ENCODE results near the gene STRN3.

DNA sequence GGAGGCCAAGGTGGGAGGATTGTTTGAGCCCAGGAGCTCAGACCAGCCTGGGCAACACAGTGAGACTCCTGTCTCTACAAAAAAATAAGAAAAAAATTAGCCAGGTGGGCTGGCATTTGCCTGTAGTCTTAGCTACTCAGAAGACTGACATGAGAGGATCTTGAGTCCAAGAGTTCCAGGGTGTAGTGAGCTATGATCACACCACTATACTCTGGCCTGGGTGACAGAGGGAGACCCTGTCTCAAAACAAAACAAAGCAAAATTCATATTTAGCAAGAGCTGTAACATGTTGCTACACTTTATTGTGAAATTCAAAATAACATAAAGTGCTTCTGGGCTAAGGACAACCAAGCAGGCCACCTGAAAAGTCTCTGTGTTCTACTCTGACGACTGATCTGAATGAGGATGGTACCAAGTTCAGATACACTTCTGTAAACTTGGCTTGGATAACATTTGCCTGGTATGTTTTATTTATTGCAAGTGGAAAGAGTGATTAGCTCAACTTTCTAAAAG is 11.6 kb upstream of the STRN3 start:
- TF ChIP-seq NBN (IDR thresholded peaks at IDR 0.05), result no peak
- TF ChIP-seq, protein P1, sequence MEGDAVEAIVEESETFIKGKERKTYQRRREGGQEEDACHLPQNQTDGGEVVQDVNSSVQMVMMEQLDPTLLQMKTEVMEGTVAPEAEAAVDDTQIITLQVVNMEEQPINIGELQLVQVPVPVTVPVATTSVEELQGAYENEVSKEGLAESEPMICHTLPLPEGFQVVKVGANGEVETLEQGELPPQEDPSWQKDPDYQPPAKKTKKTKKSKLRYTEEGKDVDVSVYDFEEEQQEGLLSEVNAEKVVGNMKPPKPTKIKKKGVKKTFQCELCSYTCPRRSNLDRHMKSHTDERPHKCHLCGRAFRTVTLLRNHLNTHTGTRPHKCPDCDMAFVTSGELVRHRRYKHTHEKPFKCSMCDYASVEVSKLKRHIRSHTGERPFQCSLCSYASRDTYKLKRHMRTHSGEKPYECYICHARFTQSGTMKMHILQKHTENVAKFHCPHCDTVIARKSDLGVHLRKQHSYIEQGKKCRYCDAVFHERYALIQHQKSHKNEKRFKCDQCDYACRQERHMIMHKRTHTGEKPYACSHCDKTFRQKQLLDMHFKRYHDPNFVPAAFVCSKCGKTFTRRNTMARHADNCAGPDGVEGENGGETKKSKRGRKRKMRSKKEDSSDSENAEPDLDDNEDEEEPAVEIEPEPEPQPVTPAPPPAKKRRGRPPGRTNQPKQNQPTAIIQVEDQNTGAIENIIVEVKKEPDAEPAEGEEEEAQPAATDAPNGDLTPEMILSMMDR (IDR thresholded peaks at IDR 0.05 in 2 of 3, conservative IDR thresholded peaks at IDR 0.05 in 1 of 3; ENCODE audit: control insufficient read depth in 2 of 3, extremely low read depth in 1 of 3, insufficient read depth in 1 of 3, low read depth in 3 of 3, low read length in 3 of 3), result no peak
- TF ChIP-seq NRF1 (conservative IDR thresholded peaks at IDR 0.05; ENCODE audit: low read depth, low read length), result no peak
- TF ChIP-seq, protein P2, sequence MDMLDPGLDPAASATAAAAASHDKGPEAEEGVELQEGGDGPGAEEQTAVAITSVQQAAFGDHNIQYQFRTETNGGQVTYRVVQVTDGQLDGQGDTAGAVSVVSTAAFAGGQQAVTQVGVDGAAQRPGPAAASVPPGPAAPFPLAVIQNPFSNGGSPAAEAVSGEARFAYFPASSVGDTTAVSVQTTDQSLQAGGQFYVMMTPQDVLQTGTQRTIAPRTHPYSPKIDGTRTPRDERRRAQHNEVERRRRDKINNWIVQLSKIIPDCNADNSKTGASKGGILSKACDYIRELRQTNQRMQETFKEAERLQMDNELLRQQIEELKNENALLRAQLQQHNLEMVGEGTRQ (IDR thresholded peaks at IDR 0.05; ENCODE audit: borderline replicate concordance, low read depth, low read length), result no peak
- TF ChIP-seq POLR2AphosphoS5 (IDR thresholded peaks at IDR 0.05; ENCODE audit: low read length), result no peak
- TF ChIP-seq EP300 (IDR thresholded peaks at IDR 0.05; ENCODE audit: borderline replicate concordance in 1 of 2, control insufficient read depth in 1 of 2, low read depth in 2 of 2, low read length in 2 of 2), result no peak
- TF ChIP-seq STAT1 (conservative IDR thresholded peaks at IDR 0.05), result no peak
- TF ChIP-seq, protein P3, sequence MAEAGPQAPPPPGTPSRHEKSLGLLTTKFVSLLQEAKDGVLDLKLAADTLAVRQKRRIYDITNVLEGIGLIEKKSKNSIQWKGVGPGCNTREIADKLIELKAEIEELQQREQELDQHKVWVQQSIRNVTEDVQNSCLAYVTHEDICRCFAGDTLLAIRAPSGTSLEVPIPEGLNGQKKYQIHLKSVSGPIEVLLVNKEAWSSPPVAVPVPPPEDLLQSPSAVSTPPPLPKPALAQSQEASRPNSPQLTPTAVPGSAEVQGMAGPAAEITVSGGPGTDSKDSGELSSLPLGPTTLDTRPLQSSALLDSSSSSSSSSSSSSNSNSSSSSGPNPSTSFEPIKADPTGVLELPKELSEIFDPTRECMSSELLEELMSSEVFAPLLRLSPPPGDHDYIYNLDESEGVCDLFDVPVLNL (IDR thresholded peaks at IDR 0.05; ENCODE audit: low read depth, low read length), result no peak
- no peak for TF ChIP-seq GABPA (IDR thresholded peaks at IDR 0.05; ENCODE audit: low read depth)
- no peak for TF ChIP-seq EZH2 (IDR thresholded peaks at IDR 0.05; ENCODE audit: borderline replicate concordance, control insufficient read depth, low read depth, low read length)
